GM23338 (cell line): ENCODE results near the gene MCM3AP. TPM values are rescaled to one million over a fixed set of nuclear protein-coding genes. Genes with fewer than 3 reads are reported as not detected.

Experiments used
- ATAC-seq: fragments of 200-7000 bp; cut with Tn5 transposase; 3 replicates; pipeline ENCODE4 v1.9.1; 2020
- DNase-seq: peaks from one replicate; pipeline ENCODE4 v3.0.0-alpha.2; 2015; ENCODE audit warnings: low spot score
- H2AFZ ChIP-seq: fragments of 200-600 bp; sonication (generic); 2 replicates; pipeline ENCODE4 v1.8.0; 2016; ENCODE audit warnings: antibody characterized with exemption, mild to moderate bottlenecking, moderate library complexity
- H3F3A ChIP-seq: fragments of 200-600 bp; sonication (generic); replicated peaks from 2 replicates; pipeline ENCODE4 v1.8.0; 2017; ENCODE audit warnings: antibody characterized with exemption, mixed run types, low read depth
- H3K27ac ChIP-seq: fragments of 200-600 bp; sonication (generic); 2 replicates; pipeline ENCODE4 v1.6.1; 2016; ENCODE audit warnings: low read depth
- H3K27me3 ChIP-seq: fragments of 200-600 bp; sonication (generic); 2 replicates; pipeline ENCODE4 v1.8.0; 2016; ENCODE audit warnings: mild to moderate bottlenecking, mixed run types, moderate library complexity; ENCODE audit not compliant: insufficient read depth
- H3K36me3 ChIP-seq: fragments of 200-600 bp; sonication (generic); 2 replicates; pipeline ENCODE4 v1.8.0; 2016; ENCODE audit warnings: mild to moderate bottlenecking; ENCODE audit not compliant: insufficient read depth
- H3K4me1 ChIP-seq: fragments of 200-600 bp; sonication (generic); 2 replicates; pipeline ENCODE4 v1.8.0; 2016; ENCODE audit warnings: mild to moderate bottlenecking, moderate library complexity; ENCODE audit not compliant: insufficient read depth
- H3K4me2 ChIP-seq: fragments of 200-600 bp; sonication (generic); 2 replicates; pipeline ENCODE4 v1.7.1; 2017; ENCODE audit warnings: mixed run types
- H3K4me3 ChIP-seq: fragments of 200-600 bp; sonication (generic); 2 replicates; pipeline ENCODE4 v1.6.1; 2016; ENCODE audit warnings: mixed run types
- H3K79me2 ChIP-seq: fragments of 200-600 bp; sonication (generic); replicated peaks from 2 replicates; pipeline ENCODE4 v1.8.0; 2017; ENCODE audit warnings: mild to moderate bottlenecking; ENCODE audit not compliant: insufficient read depth
- H3K9me2 ChIP-seq: fragments of 200-600 bp; sonication (generic); 2 replicates; pipeline ENCODE4 v1.8.0; 2017; ENCODE audit not compliant: insufficient read depth
- H4K20me1 ChIP-seq: fragments of 200-600 bp; sonication (generic); replicated peaks from 2 replicates; pipeline ENCODE4 v1.8.0; 2017; ENCODE audit warnings: mild to moderate bottlenecking; ENCODE audit not compliant: insufficient read depth
- H3K27ac Mint-ChIP-seq: 2 replicates; pipeline ENCODE4 v1.8.0; 2020; ENCODE audit warnings: inconsistent platforms, mild to moderate bottlenecking, moderate library complexity, mixed read lengths
- H3K27me3 Mint-ChIP-seq: 3 replicates; pipeline ENCODE4 v1.8.0; 2022; ENCODE audit warnings: low read depth, mild to moderate bottlenecking, moderate library complexity, mixed read lengths, inconsistent platforms; ENCODE audit not compliant: insufficient read depth, poor library complexity
- H3K36me3 Mint-ChIP-seq: 3 replicates; pipeline ENCODE4 v1.8.0; 2021; ENCODE audit warnings: low read depth, mild to moderate bottlenecking, inconsistent platforms, moderate library complexity, mixed read lengths
- H3K4me1 Mint-ChIP-seq: 3 replicates; pipeline ENCODE4 v1.8.0; 2020; ENCODE audit warnings: mild to moderate bottlenecking, inconsistent platforms, mixed read lengths
- H3K4me3 Mint-ChIP-seq: 3 replicates; pipeline ENCODE4 v1.8.0; 2021; ENCODE audit warnings: moderate library complexity, mild to moderate bottlenecking, inconsistent platforms, mixed read lengths
- H3K9me3 Mint-ChIP-seq: 3 replicates; pipeline ENCODE4 v1.8.0; 2020; ENCODE audit warnings: moderate library complexity, mild to moderate bottlenecking, inconsistent platforms, mixed read lengths
- CREB1 ChIP-seq: fragments of 250-450 bp; sonication (Bioruptor Pico); IDR thresholded peaks from 2 replicates; pipeline ENCODE4 v1.5.0; 2020; ENCODE audit warnings: low read depth, mild to moderate bottlenecking, moderate library complexity
- ETS1 ChIP-seq: IDR thresholded peaks from 2 replicates; pipeline ENCODE4 v1.6.1; 2016; ENCODE audit warnings: antibody characterized with exemption
- EZH2 ChIP-seq: fragments of 200-600 bp; sonication (generic); IDR thresholded peaks from one replicate; pipeline ENCODE4 v1.8.0; 2017; ENCODE audit warnings: antibody characterized with exemption, mild to moderate bottlenecking, low read depth; ENCODE audit not compliant: unreplicated experiment
- JUNB ChIP-seq: IDR thresholded peaks from one replicate; pipeline ENCODE4 v1.6.1; 2016; ENCODE audit warnings: antibody characterized with exemption; ENCODE audit not compliant: unreplicated experiment
- REST ChIP-seq: IDR thresholded peaks from one replicate; pipeline ENCODE4 v1.6.1; 2018; ENCODE audit warnings: antibody characterized with exemption; ENCODE audit not compliant: unreplicated experiment
- STAT1 ChIP-seq: IDR thresholded peaks from one replicate; pipeline ENCODE4 v1.6.1; 2016; ENCODE audit warnings: antibody characterized with exemption; ENCODE audit not compliant: unreplicated experiment
- ZNF462 ChIP-seq: fragments of 250-450 bp; sonication (Bioruptor Pico); IDR thresholded peaks from 2 replicates; pipeline ENCODE4 v1.5.0; 2020; ENCODE audit warnings: mild to moderate bottlenecking, moderate library complexity
- polyA plus RNA-seq: library from polyadenylated mRNA; unstranded; fragments of >200 nt; fragmentation: Nextera tagmentation; extraction: Ambion mirVana; gene quantifications from 2 replicates; pipeline ENCODE4 v1.2.1, GENCODE V29; 2016
- total RNA-seq: library from RNA; depleted of rRNA; stranded (reverse); fragments of >200 nt; shearing (Covaris generic); gene quantifications from 2 replicates; pipeline ENCODE4 v1.2.3, GENCODE V29; 2014

The MCM3AP gene
- total and polyA plus RNA-seq, 2 experiments from 2014 or later, result 39.2 to 123 TPM

- no peak for TF ChIP-seq REST
Measured at GRCh38 chr21:46221664-46222435, 63.6 kb downstream of the MCM3AP start (continued).

GRCh38 chr21:46220847-46221246 lies 64.6 kb downstream of the MCM3AP start:
- Mint-ChIP-seq H3K27ac (no peak overlapping the region), H3K4me1 (peaks cover 5% of the 10 kb centered on the region; the same call in 1 of the 3 replicates), H3K9me3 (peaks cover 7% of the 10 kb centered on the region), H3K27me3 (peaks cover 6% of the 10 kb centered on the region), H3K36me3 (peaks cover 32% of the 10 kb centered on the region), H3K4me3 (no peak overlapping the region)
- Histone ChIP-seq H3K27ac (no peak overlapping the region), H3K9me2 (no peaks in the 10 kb centered on the region), H3K4me1 (no peaks in the 10 kb centered on the region), H3K36me3 (peaks cover 14% of the 10 kb centered on the region; the same call in 1 of the 2 replicates), H3F3A (0 out of 2 replicates have a peak, but pooled peaks cover 5% of the 10 kb centered on the region), H3K4me2 (no peak overlapping the region), H3K27me3 (no peaks in the 10 kb centered on the region), H4K20me1 (peaks cover 30% of the 10 kb centered on the region), H3K4me3 (no peak overlapping the region), H2AFZ (no peak overlapping the region), H3K79me2 (peaks cover 86% of the 10 kb centered on the region)
- ATAC-seq, result no peak
- no peak for DNase-seq
- no peak for TF ChIP-seq JUNB
- no peak for TF ChIP-seq EZH2
- no peak for TF ChIP-seq ZNF462 (CRISPR knock-in tag)
- TF ChIP-seq ETS1, result no peak
- no peak for TF ChIP-seq CREB1 (CRISPR knock-in tag)
- TF ChIP-seq STAT1, result no peak
- TF ChIP-seq REST, result no peak
